G401 (cell line): ENCODE results near the gene YAE1. TPM values are rescaled to one million over a fixed set of nuclear protein-coding genes. Genes with fewer than 3 reads are reported as not detected.

Source experiments
- DNase-seq: peaks from one replicate; pipeline ENCODE4 v3.0.0-alpha.2; 2015; ENCODE audit warnings: low spot score
- in situ Hi-C: cut with HindIII; loops from 2 replicates; pipeline ENCODE4 v1.10.0; 2016; ENCODE audit warnings: low sequenced_read_pairs, mixed read lengths
- total RNA-seq: library from RNA; depleted of rRNA; stranded (reverse); fragments of >200 nt; shearing (Covaris generic); gene quantifications from 2 replicates; pipeline ENCODE4 v1.2.3, GENCODE V29; 2014

Gene YAE1
- total RNA-seq, 1 experiment from 2014 or later = 36.8 TPM

- DNase-seq = no peak
- in situ Hi-C loops = no loop called here
Observed at GRCh38 chr7:39602351-39602750, 36.1 kb downstream of the YAE1 start.

GRCh38 chr7:39603924-39604323, 37.7 kb downstream of the YAE1 start:
- DNase-seq = no peak
- in situ Hi-C loops = no loop called here

- DNase-seq = no peak
- in situ Hi-C loops = no loop called here
Observed at GRCh38 chr7:39605087-39605486, 38.9 kb downstream of the YAE1 start.

- in situ Hi-C loops = no loop called here
- DNase-seq = no peak
Observed at GRCh38 chr7:39606352-39606751, 40.1 kb downstream of the YAE1 start.

GRCh38 chr7:39606941-39607340, 40.7 kb downstream of the YAE1 start:
- in situ Hi-C loops = no loop called here
- no peak for DNase-seq

- no peak for DNase-seq
- in situ Hi-C loops = no loop called here
Observed at GRCh38 chr7:39607865-39608264, 41.7 kb downstream of the YAE1 start.

GRCh38 chr7:39608278-39608677, 42.1 kb downstream of the YAE1 start:
- DNase-seq = no peak
- in situ Hi-C loops = no loop called here

- no peak for DNase-seq
- in situ Hi-C loops = no loop called here
Observed at GRCh38 chr7:39609113-39609934, 43.1 kb downstream of the YAE1 start.

- DNase-seq = no peak
- in situ Hi-C loops = no loop called here
Observed at GRCh38 chr7:39609935-39610263, 43.7 kb downstream of the YAE1 start.

- DNase-seq = no peak
- in situ Hi-C loops = no loop called here
Observed at GRCh38 chr7:39613577-39613976, 47.4 kb downstream of the YAE1 start.

- in situ Hi-C loops = no loop called here
- DNase-seq = no peak
Observed at GRCh38 chr7:39614299-39614698, 48.1 kb downstream of the YAE1 start.

- in situ Hi-C loops = no loop called here
- DNase-seq = no peak
Observed at GRCh38 chr7:39615350-39615975, 49.3 kb downstream of the YAE1 start.

- in situ Hi-C loops = no loop called here
- no peak for DNase-seq
Observed at GRCh38 chr7:39616138-39616537, 49.9 kb downstream of the YAE1 start.

GRCh38 chr7:39617005-39617404, 50.8 kb downstream of the YAE1 start:
- in situ Hi-C loops = no loop called here
- DNase-seq = no peak

- in situ Hi-C loops = no loop called here
- DNase-seq = no peak
Observed at GRCh38 chr7:39618868-39619267, 52.7 kb downstream of the YAE1 start.

- in situ Hi-C loops = no loop called here
- DNase-seq = no peak
Observed at GRCh38 chr7:39620486-39620885, 54.3 kb downstream of the YAE1 start.

GRCh38 chr7:39621261-39621660, 55.1 kb downstream of the YAE1 start:
- in situ Hi-C loops = no loop called here
- no peak for DNase-seq

- in situ Hi-C loops = no loop called here
Observed at GRCh38 chr7:39621784-39622411, 55.7 kb downstream of the YAE1 start.

More at GRCh38 chr7:39621784-39622411, 55.7 kb downstream of the YAE1 start:
- DNase-seq = no peak
